HUES48 (cell line): Measurements from ENCODE around the gene SLIT3.

Experiments
- H3K27ac ChIP-seq: one replicate; pipeline ENCODE4 v1.7.0; 2013; ENCODE audit warnings: low read depth, low read length, inconsistent platforms
- H3K27me3 ChIP-seq: 2 replicates; pipeline ENCODE4 v1.6.1; 2013; ENCODE audit warnings: mild to moderate bottlenecking, low read length; ENCODE audit not compliant: control insufficient read depth, insufficient read depth
- H3K36me3 ChIP-seq: 2 replicates; pipeline ENCODE4 v1.6.1; 2013; ENCODE audit warnings: low read length; ENCODE audit not compliant: control insufficient read depth, insufficient read depth
- H3K4me1 ChIP-seq: 2 replicates; pipeline ENCODE4 v1.6.1; 2013; ENCODE audit warnings: mild to moderate bottlenecking, low read length; ENCODE audit not compliant: control insufficient read depth, insufficient read depth
- H3K4me3 ChIP-seq: 2 replicates; pipeline ENCODE4 v1.5.1; 2013; ENCODE audit warnings: mild to moderate bottlenecking, low read depth, low read length
- H3K9ac ChIP-seq: 2 replicates; pipeline ENCODE4 v1.6.1; 2013; ENCODE audit warnings: mild to moderate bottlenecking, low read depth, low read length, moderate library complexity
- H3K9me3 ChIP-seq: 2 replicates; pipeline ENCODE4 v1.6.1; 2013; ENCODE audit warnings: low read length; ENCODE audit not compliant: control insufficient read depth, insufficient read depth

The SLIT3 gene

GRCh38 chr5:168777651-168778050, 523.3 kb downstream of the SLIT3 start:
- Histone ChIP-seq H3K27me3 (no peaks in the 10 kb centered on the region), H3K9me3 (no peaks in the 10 kb centered on the region), H3K9ac (no peak overlapping the region), H3K4me3 (no peak overlapping the region), H3K4me1 (no peaks in the 10 kb centered on the region), H3K36me3 (no peaks in the 10 kb centered on the region), H3K27ac (no peak overlapping the region)

DNA sequence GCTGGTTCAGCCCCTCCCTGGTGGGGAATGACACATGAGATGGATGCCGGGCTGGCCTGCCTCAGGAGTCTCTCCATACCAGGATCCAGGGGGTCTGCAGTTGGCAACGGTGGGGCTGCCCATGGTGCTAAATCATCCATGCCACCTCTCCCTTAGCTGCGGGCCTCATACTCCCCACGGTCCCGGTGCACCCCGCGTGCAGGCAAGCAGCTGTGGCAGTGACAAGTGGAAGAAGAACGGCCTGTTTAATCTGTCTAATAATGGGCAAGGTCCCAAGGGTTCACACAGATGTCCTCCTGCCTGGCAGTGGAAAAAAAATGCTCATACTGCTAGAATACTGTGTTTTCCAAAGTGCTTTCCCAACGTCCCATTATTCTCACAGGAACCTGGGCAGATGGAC, 524.9 kb downstream of the SLIT3 start:
- no peaks in the 10 kb centered on the region for H3K27me3 ChIP-seq
- H3K27ac ChIP-seq: no peak overlapping the region
- no peaks in the 10 kb centered on the region for H3K36me3 ChIP-seq
- no peaks in the 10 kb centered on the region for H3K4me1 ChIP-seq
- H3K4me3 ChIP-seq: no peak overlapping the region
- no peak overlapping the region for H3K9ac ChIP-seq
- no peaks in the 10 kb centered on the region for H3K9me3 ChIP-seq

DNA sequence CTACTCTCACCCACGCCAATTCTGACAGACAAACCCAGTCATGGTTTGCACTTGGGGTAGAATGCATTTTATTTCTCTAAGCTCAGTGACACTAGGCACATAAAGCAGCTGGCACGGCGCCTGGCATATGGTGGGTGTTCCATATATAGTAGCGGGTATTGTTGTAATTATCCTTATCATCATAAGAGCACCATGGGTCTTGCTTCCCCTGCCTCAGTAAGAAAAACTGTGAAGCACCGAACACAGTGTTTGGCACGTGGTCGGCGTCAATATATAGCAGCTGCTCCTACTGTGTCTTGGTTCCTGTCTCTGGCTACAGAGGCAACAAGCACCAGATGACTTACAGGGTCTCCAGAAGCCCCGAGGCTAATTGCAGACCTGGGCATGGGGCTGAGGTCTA, 527.7 kb downstream of the SLIT3 start:
- no peaks in the 10 kb centered on the region for H3K27me3 ChIP-seq
- no peak overlapping the region for H3K27ac ChIP-seq
- no peak overlapping the region for H3K4me3 ChIP-seq
- H3K4me1 ChIP-seq: no peaks in the 10 kb centered on the region
- no peak overlapping the region for H3K9ac ChIP-seq
- no peaks in the 10 kb centered on the region for H3K36me3 ChIP-seq
- no peaks in the 10 kb centered on the region for H3K9me3 ChIP-seq

- Histone ChIP-seq H3K27ac (no peak overlapping the region), H3K9ac (no peak overlapping the region), H3K27me3 (no peaks in the 10 kb centered on the region), H3K4me3 (no peak overlapping the region), H3K36me3 (no peaks in the 10 kb centered on the region), H3K9me3 (no peaks in the 10 kb centered on the region), H3K4me1 (no peaks in the 10 kb centered on the region)
Observed at GRCh38 chr5:168772316-168772961, 528.5 kb downstream of the SLIT3 start.

GRCh38 chr5:168771678-168772077, 529.3 kb downstream of the SLIT3 start:
- Histone ChIP-seq H3K4me1 (no peaks in the 10 kb centered on the region), H3K27ac (no peak overlapping the region), H3K4me3 (no peak overlapping the region), H3K27me3 (no peaks in the 10 kb centered on the region), H3K36me3 (no peaks in the 10 kb centered on the region), H3K9me3 (no peaks in the 10 kb centered on the region), H3K9ac (no peak overlapping the region)

- H3K36me3 ChIP-seq: no peaks in the 10 kb centered on the region
Observed at GRCh38 chr5:168770996-168771395, 529.9 kb downstream of the SLIT3 start.

DNA sequence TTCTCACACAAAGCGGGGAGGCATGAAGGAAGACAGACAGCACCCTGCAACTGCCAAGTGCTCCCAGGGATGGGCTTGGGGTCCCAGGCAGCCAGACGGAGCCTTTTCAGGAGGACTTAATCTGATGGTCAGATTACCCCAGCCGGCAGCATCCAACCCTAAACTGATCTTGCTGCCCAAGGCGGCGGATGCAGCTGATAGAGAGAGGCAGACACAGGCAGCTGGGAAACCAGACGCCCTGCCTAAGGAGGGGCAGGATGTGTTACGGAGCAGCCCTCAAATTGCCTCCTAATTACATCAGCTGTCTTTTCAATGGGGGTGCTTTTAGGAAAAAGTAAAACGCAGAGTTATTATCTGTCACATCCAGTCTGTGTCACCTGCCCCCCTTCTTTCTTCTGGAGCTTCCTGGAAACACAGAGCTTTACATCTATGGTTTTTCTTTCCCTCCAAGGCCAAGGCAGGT, 530.9 kb downstream of the SLIT3 start:
- Histone ChIP-seq H3K4me1 (no peaks in the 10 kb centered on the region), H3K9me3 (no peaks in the 10 kb centered on the region), H3K27me3 (no peaks in the 10 kb centered on the region), H3K36me3 (no peaks in the 10 kb centered on the region), H3K9ac (no peak overlapping the region), H3K4me3 (no peak overlapping the region), H3K27ac (no peak overlapping the region)

More at GRCh38 chr5:168770996-168771395, 529.9 kb downstream of the SLIT3 start:
- no peak overlapping the region for H3K4me3 ChIP-seq
- no peaks in the 10 kb centered on the region for H3K9me3 ChIP-seq
- H3K9ac ChIP-seq: no peak overlapping the region
- no peaks in the 10 kb centered on the region for H3K4me1 ChIP-seq
- no peaks in the 10 kb centered on the region for H3K27me3 ChIP-seq
- H3K27ac ChIP-seq: no peak overlapping the region

- no peaks in the 10 kb centered on the region for H3K4me1 ChIP-seq
- H3K27me3 ChIP-seq: no peaks in the 10 kb centered on the region
- H3K36me3 ChIP-seq: no peaks in the 10 kb centered on the region
- no peak overlapping the region for H3K9ac ChIP-seq
- no peaks in the 10 kb centered on the region for H3K9me3 ChIP-seq
- no peak overlapping the region for H3K4me3 ChIP-seq
- no peak overlapping the region for H3K27ac ChIP-seq
Observed at GRCh38 chr5:168768172-168768571, 532.8 kb downstream of the SLIT3 start.

DNA sequence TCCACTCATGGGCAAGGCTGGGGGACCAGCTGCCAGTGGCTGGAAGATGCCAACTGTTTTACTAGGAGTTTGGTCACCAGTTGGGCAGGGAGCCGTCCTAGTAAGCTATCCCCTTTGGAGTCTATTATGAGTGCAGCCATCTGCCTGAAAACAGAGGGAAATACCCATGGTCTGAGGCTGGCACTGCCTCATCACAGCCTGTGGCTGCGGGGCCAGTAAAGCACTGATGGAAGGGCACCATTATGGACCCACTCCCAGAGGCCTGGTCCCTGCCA, 534.6 kb downstream of the SLIT3 start:
- H3K27me3 ChIP-seq: no peaks in the 10 kb centered on the region
- no peak overlapping the region for H3K27ac ChIP-seq
- no peaks in the 10 kb centered on the region for H3K36me3 ChIP-seq
- no peaks in the 10 kb centered on the region for H3K9me3 ChIP-seq
- H3K9ac ChIP-seq: no peak overlapping the region
- H3K4me1 ChIP-seq: no peaks in the 10 kb centered on the region
- no peak overlapping the region for H3K4me3 ChIP-seq

DNA sequence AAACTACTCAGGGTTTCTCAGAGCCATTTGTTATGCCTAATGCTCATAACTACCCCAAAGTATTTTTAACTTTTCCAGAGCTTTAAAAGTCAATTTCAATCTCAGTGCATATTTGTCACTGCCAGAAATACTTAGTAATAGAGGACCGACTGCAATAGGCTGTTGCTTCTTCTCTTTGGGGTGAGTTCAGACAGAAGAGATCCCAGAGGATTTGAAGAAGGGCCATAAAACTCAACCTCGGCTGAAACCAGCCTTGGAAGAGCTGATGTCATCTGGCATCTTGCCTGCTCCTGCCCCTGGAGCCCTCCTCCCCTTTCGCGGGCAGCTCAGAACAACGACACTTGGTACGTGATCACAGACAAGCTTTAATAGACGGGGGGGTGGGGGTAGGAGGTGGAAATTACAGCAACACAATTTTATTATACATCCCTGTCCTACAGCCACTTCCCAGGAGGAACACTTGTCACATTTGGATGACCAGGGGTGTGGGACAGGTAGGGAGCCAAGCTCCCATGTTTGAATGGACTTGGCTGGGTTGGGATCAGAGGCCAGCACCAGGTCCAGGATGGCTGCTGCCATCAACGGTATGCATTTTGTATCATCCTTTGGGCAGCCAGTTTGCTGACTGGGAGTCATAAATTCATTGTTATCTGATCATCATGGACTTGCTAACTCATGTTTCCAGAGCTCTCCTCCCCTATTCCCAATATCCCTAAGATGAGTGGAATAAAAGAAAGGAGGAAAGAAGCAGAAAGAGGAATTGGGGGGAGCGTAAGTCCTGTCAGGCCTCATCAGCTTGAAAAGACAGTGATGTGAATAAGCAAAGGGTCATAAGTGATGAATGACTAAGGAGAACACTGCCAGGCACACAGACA, 535.2 kb downstream of the SLIT3 start:
- H3K36me3 ChIP-seq: no peaks in the 10 kb centered on the region

DNA sequence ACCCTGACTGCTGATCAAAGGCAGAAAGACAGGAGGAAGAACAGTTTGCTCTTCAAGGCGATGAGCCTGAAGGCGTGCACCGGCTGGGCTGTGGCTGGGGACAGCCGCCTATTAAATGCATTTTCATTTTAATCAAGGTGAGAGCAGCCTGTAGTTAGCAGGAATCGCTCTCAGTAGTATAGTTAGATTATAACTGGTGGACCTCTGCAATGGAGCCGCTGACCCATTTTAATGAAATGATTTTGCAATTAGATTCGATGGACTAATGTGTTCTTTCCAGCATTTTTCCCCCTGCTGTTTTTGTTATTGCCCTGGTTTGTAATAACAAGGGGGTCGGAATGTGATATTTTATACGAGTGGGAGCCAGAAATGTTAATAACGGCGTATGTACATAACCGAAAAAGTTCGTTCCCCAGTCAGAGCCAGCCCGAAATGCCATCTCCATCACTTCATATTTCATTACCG, 535.8 kb downstream of the SLIT3 start:
- Histone ChIP-seq H3K9me3 (no peaks in the 10 kb centered on the region), H3K9ac (no peak overlapping the region), H3K27me3 (no peaks in the 10 kb centered on the region), H3K36me3 (no peaks in the 10 kb centered on the region), H3K4me1 (no peaks in the 10 kb centered on the region), H3K27ac (no peak overlapping the region), H3K4me3 (no peak overlapping the region)

More for the DNA sequence above, 535.2 kb downstream of the SLIT3 start:
- Histone ChIP-seq H3K27ac (no peak overlapping the region), H3K9ac (no peak overlapping the region), H3K27me3 (no peaks in the 10 kb centered on the region), H3K4me1 (no peaks in the 10 kb centered on the region), H3K4me3 (no peak overlapping the region), H3K9me3 (no peaks in the 10 kb centered on the region)
